ENCODE data around the gene TPRG1L.

GRCh38 chr1:3651026-3651929 lies 26.5 kb downstream of the TPRG1L start:
- TF ChIP-seq, protein P1, sequence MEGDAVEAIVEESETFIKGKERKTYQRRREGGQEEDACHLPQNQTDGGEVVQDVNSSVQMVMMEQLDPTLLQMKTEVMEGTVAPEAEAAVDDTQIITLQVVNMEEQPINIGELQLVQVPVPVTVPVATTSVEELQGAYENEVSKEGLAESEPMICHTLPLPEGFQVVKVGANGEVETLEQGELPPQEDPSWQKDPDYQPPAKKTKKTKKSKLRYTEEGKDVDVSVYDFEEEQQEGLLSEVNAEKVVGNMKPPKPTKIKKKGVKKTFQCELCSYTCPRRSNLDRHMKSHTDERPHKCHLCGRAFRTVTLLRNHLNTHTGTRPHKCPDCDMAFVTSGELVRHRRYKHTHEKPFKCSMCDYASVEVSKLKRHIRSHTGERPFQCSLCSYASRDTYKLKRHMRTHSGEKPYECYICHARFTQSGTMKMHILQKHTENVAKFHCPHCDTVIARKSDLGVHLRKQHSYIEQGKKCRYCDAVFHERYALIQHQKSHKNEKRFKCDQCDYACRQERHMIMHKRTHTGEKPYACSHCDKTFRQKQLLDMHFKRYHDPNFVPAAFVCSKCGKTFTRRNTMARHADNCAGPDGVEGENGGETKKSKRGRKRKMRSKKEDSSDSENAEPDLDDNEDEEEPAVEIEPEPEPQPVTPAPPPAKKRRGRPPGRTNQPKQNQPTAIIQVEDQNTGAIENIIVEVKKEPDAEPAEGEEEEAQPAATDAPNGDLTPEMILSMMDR (IDR thresholded peaks at IDR 0.05): no peak
- TF ChIP-seq POLR2AphosphoS5 (IDR thresholded peaks at IDR 0.05): no peak
- no peak for TF ChIP-seq POLR2A (IDR thresholded peaks at IDR 0.05)

All from upper lobe of left lung (tissue), 4 donors.